HUES64 (cell line): ENCODE results near the gene PEX16.

Source experiments
- H3K27ac ChIP-seq: 2 replicates; pipeline ENCODE4 v1.7.0; 2013; ENCODE audit warnings: low read depth, low read length, inconsistent platforms
- H3K27me3 ChIP-seq: 2 replicates; pipeline ENCODE4 v1.6.1; 2013; ENCODE audit warnings: mild to moderate bottlenecking, low read length; ENCODE audit not compliant: insufficient read depth
- H3K36me3 ChIP-seq: 2 replicates; pipeline ENCODE4 v1.6.1; 2013; ENCODE audit warnings: mild to moderate bottlenecking, low read length; ENCODE audit not compliant: insufficient read depth
- H3K4me1 ChIP-seq: 2 replicates; pipeline ENCODE4 v1.6.1; 2013; ENCODE audit warnings: mild to moderate bottlenecking, low read length, moderate library complexity; ENCODE audit not compliant: insufficient read depth
- H3K4me3 ChIP-seq: 2 replicates; pipeline ENCODE4 v1.5.1; 2013; ENCODE audit warnings: mild to moderate bottlenecking, low read length, moderate library complexity
- H3K9ac ChIP-seq: 2 replicates; pipeline ENCODE4 v1.6.1; 2013; ENCODE audit warnings: mild to moderate bottlenecking, low read depth, low read length
- H3K9me3 ChIP-seq: 2 replicates; pipeline ENCODE4 v1.6.1; 2013; ENCODE audit warnings: low read depth, low read length; ENCODE audit not compliant: insufficient read depth
- WGBS: fragments of 150-250, 120-280 bp; methylation state at CpG from one replicate; pipeline ENCODE4 v1.1.7; 2013; ENCODE audit warnings: missing lambda C conversion rate; 5-methylcytosine and 5-hydroxymethylcytosine counted together

Gene PEX16

DNA sequence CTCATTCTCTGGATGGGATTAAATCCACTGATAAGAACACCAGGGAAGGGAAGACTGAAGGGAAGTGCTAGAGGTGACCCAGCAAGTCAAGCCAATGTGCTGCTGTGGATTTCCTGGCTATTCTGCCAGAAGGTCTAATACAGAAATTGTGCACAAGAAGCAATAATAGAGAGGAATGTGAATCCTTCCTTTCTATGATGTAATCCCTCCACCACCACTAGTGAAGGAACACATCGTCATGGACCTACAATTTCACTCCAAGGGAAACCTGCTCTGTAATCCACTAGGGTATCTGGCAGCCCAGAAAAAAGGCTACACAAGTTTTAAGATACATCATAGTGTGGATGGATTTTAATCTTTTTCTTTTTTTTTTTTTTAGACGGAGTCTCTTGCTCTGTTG lies 22.2 kb upstream of the PEX16 start:
- H3K4me3 ChIP-seq = no peak overlapping the region
- 91% methylated on average over 2 of the region's 2 CpGs for WGBS
- H3K9ac ChIP-seq = no peak overlapping the region
- H3K9me3 ChIP-seq = no peaks in the 10 kb centered on the region
- H3K27me3 ChIP-seq = no peaks in the 10 kb centered on the region
- H3K27ac ChIP-seq = no peak overlapping the region
- H3K4me1 ChIP-seq = peaks cover 7% of the 10 kb centered on the region; the same call in 1 of the 2 replicates
- H3K36me3 ChIP-seq = peaks cover 35% of the 10 kb centered on the region

- peaks cover 7% of the 10 kb centered on the region; the same call in 1 of the 2 replicates for H3K4me1 ChIP-seq
- H3K27me3 ChIP-seq = no peaks in the 10 kb centered on the region
- peaks cover 44% of the 10 kb centered on the region for H3K36me3 ChIP-seq
- no peak overlapping the region for H3K4me3 ChIP-seq
- no peak overlapping the region for H3K9ac ChIP-seq
- WGBS = 79% methylated on average over 8 of the region's 10 CpGs
- H3K27ac ChIP-seq = no peak overlapping the region
- no peaks in the 10 kb centered on the region for H3K9me3 ChIP-seq
Observed at GRCh38 chr11:45937916-45938315, 20.2 kb upstream of the PEX16 start.

GRCh38 chr11:45936511-45937054 lies 18.9 kb upstream of the PEX16 start:
- no peak overlapping the region for H3K9ac ChIP-seq
- no peak overlapping the region for H3K27ac ChIP-seq
- H3K4me1 ChIP-seq = peaks cover 7% of the 10 kb centered on the region; the same call in 1 of the 2 replicates
- H3K4me3 ChIP-seq = no peak overlapping the region
- H3K9me3 ChIP-seq = no peaks in the 10 kb centered on the region
- 93% methylated on average over 4 of the region's 4 CpGs for WGBS
- H3K36me3 ChIP-seq = peaks cover 52% of the 10 kb centered on the region
- H3K27me3 ChIP-seq = no peaks in the 10 kb centered on the region

DNA sequence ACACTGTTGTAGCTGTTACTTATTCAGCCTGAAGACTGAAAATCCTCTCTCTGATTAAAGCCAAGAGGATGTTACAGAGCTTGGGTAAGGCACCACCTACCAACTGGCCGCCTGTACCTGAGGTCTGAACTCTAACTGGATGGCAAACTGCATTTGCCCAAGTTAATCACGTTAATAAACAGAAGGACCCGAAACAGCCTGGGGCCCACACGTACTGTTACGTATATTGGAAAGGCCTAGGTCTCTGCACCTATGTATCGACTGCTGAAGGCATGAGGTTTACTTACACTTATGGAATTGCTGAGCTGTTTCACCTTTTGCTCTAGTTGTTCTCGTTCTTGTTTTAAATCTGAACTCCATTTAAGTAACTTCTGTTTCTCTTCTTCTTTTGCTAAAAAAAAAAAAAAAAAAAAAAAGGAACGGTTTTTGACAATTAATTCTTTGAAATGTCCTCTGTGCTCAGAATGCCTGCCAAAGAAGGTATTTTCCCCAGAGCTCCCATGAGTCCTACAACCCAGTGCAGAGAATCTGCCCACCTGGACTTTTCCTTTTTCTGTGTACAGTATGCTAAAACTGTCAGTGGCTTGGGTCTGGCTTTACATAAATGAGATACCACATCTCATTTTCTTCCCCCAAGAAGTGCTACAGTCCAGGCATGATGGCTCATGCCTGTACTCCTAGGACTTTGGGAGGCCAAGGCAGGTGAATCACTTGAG lies 17.8 kb upstream of the PEX16 start:
- 96% methylated on average over 8 of the region's 8 CpGs for WGBS
- H3K4me1 ChIP-seq = peaks cover 7% of the 10 kb centered on the region; the same call in 1 of the 2 replicates
- no peak overlapping the region for H3K27ac ChIP-seq
- H3K9ac ChIP-seq = no peak overlapping the region
- H3K4me3 ChIP-seq = no peak overlapping the region
- no peaks in the 10 kb centered on the region for H3K9me3 ChIP-seq
- peaks cover 59% of the 10 kb centered on the region for H3K36me3 ChIP-seq
- no peaks in the 10 kb centered on the region for H3K27me3 ChIP-seq

DNA sequence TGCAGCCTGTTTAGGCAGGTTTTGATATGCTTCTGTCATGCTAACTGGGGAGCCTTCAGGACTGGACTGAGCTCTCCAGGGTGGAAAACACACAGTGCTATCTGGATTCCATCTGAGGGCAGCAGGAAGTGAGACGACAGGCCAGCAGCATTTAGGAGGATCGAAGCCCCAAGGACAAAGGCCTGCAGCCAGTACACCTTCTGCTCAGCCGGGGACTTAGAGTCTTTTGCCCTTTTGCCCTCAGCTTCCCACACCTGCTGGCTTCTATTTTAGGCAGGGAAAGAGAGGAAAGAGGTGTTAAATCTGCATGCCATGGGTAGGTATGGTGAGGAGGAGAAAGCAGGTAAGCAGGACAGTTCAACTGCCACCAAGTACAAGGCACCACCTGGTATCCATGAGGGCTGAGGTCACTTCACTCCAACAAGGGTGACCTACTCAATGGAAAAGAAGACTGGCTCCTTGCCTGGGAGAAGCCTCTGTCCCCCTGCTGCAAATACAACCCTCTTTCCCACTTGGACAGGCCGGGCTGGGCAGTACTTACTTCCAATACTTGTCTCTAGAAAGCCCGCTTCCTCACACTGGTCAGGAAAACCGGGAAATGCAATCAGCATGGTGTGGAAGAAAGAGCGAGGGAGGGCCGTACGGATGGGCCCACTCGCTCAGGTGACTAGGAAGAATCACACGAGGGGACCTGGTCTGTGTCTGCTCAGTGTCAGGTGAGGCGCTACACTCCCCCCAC lies 17.1 kb upstream of the PEX16 start:
- H3K9me3 ChIP-seq = no peaks in the 10 kb centered on the region
- H3K9ac ChIP-seq = no peak overlapping the region
- 91% methylated on average over 12 of the region's 12 CpGs for WGBS

GRCh38 chr11:45933846-45934579 lies 16.3 kb upstream of the PEX16 start:
- no peaks in the 10 kb centered on the region for H3K27me3 ChIP-seq
- no peaks in the 10 kb centered on the region for H3K9me3 ChIP-seq
- peaks cover 62% of the 10 kb centered on the region for H3K36me3 ChIP-seq
- H3K9ac ChIP-seq = no peak overlapping the region
- WGBS = 93% methylated on average over 21 of the region's 21 CpGs
- H3K27ac ChIP-seq = no peak overlapping the region
- peaks cover 7% of the 10 kb centered on the region; the same call in 1 of the 2 replicates for H3K4me1 ChIP-seq
- no peak overlapping the region for H3K4me3 ChIP-seq

More for the DNA sequence above, 17.1 kb upstream of the PEX16 start:
- Histone ChIP-seq H3K4me1 (peaks cover 7% of the 10 kb centered on the region; the same call in 1 of the 2 replicates), H3K27ac (no peak overlapping the region), H3K27me3 (no peaks in the 10 kb centered on the region), H3K36me3 (peaks cover 62% of the 10 kb centered on the region), H3K4me3 (no peak overlapping the region)

GRCh38 chr11:45933131-45933831 lies 15.6 kb upstream of the PEX16 start:
- H3K9ac ChIP-seq = no peak overlapping the region
- H3K4me1 ChIP-seq = peaks cover 3% of the 10 kb centered on the region; the same call in 1 of the 2 replicates
- H3K27ac ChIP-seq = no peak overlapping the region
- no peaks in the 10 kb centered on the region for H3K9me3 ChIP-seq
- H3K27me3 ChIP-seq = no peaks in the 10 kb centered on the region
- no peak overlapping the region for H3K4me3 ChIP-seq
- peaks cover 66% of the 10 kb centered on the region for H3K36me3 ChIP-seq
- 95% methylated on average over 14 of the region's 15 CpGs for WGBS

DNA sequence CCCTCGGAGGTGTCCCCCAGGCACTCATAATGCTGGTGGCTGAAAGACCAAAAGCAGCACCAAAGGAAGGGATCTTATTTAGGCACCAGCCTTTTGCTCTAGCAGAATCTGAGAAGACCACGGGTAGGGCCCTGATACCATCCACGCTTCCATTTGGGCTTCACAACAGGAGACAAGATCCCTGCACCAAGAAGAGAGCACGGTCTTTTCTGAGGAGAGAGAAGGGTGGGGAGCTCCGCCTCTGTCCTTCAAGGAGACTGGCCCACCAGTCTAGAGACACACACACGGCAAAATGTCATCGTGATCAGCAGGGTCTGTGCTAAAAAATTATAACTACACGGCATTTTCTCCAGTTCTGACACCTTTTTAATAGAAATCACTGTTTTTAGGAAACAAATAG lies 14.5 kb upstream of the PEX16 start:
- H3K4me3 ChIP-seq = no peak overlapping the region
- H3K36me3 ChIP-seq = peaks cover 72% of the 10 kb centered on the region
- H3K27ac ChIP-seq = no peak overlapping the region
- H3K9me3 ChIP-seq = no peaks in the 10 kb centered on the region
- H3K27me3 ChIP-seq = no peaks in the 10 kb centered on the region
- H3K9ac ChIP-seq = no peak overlapping the region
- H3K4me1 ChIP-seq = no peaks in the 10 kb centered on the region
- 89% methylated on average over 8 of the region's 8 CpGs for WGBS

- Histone ChIP-seq H3K27ac (no peak overlapping the region), H3K9ac (no peak overlapping the region), H3K36me3 (peaks cover 72% of the 10 kb centered on the region), H3K27me3 (no peaks in the 10 kb centered on the region), H3K4me1 (no peaks in the 10 kb centered on the region), H3K9me3 (no peaks in the 10 kb centered on the region), H3K4me3 (no peak overlapping the region)
- 96% methylated on average over 10 of the region's 10 CpGs for WGBS
Observed at GRCh38 chr11:45931739-45932138, 14.1 kb upstream of the PEX16 start.

- H3K36me3 ChIP-seq = peaks cover 74% of the 10 kb centered on the region
- no peak overlapping the region for H3K27ac ChIP-seq
- whole genome bisulfite sequencing = 95% methylated on average over 8 of the region's 8 CpGs
- no peaks in the 10 kb centered on the region for H3K4me1 ChIP-seq
- H3K9me3 ChIP-seq = no peaks in the 10 kb centered on the region
- no peak overlapping the region for H3K9ac ChIP-seq
- no peak overlapping the region for H3K4me3 ChIP-seq
- H3K27me3 ChIP-seq = no peaks in the 10 kb centered on the region
Observed at GRCh38 chr11:45930951-45931570, 13.4 kb upstream of the PEX16 start.
